ENCODE results near the gene FBXW7.

Gene FBXW7, protein sequence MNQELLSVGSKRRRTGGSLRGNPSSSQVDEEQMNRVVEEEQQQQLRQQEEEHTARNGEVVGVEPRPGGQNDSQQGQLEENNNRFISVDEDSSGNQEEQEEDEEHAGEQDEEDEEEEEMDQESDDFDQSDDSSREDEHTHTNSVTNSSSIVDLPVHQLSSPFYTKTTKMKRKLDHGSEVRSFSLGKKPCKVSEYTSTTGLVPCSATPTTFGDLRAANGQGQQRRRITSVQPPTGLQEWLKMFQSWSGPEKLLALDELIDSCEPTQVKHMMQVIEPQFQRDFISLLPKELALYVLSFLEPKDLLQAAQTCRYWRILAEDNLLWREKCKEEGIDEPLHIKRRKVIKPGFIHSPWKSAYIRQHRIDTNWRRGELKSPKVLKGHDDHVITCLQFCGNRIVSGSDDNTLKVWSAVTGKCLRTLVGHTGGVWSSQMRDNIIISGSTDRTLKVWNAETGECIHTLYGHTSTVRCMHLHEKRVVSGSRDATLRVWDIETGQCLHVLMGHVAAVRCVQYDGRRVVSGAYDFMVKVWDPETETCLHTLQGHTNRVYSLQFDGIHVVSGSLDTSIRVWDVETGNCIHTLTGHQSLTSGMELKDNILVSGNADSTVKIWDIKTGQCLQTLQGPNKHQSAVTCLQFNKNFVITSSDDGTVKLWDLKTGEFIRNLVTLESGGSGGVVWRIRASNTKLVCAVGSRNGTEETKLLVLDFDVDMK

DNA sequence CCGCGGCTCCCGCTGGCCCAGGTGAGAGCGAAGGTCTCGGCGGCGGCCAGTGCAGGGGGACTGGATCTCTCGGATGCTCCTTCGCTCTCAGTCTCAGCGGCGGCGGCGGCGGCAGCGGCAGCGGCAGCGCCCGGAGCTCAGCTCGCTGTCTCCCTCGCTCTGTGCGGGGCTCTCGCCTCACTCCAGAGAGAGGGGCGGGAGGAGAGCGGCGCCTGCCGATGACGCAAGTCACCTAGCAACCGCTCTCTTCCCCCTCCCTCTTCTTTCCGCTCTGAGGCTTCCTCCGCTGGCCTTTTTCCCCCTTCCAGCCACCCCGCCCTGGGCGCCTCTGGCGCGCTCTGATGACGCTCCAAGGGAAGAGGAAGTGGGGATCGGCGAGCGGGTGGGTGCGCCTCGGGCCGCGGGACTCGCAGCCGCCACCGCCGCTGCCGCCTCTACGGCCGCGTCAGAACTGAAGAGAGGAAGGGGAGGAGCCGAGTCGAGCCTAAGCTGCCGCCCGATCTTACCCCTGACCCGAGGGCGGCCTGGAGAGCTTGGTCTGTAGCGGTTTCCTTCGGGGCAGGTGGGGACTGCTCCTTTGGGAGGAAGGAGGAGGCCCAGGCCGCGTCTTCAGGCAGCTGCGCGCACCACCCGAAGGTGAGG, at the start of gene FBXW7:
Gene FBXW7 (minus strand): TSS at position 190 of the 642 bp plus-strand sequence. CDS start 124,289 bp downstream, outside the sequence.
- in situ Hi-C loops (cut with MboI; ENCODE audit: low sequenced_read_pairs): no loop called here

DNA sequence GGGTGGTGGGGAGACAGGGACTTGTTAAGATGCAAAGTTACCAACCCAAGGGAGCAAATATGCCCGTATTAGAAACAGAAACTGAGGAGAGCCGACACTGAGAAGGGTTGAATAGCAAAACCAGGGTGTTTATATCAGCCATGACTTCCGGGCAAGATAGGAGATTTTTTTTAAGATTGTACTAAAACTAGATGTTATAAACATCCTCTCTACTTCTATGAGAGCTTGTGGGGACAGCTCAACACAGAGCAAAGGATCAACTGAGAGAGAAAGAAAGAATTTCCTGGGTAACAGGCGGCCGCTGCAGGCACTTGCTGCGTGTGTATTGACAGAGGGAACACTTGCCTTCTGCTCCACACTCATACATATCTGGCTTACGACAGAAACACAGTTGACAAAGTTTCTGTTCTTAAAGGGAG, 49.1 kb upstream of the FBXW7 start:
- in situ Hi-C loops (cut with MboI; ENCODE audit: low sequenced_read_pairs): no loop called here

DNA sequence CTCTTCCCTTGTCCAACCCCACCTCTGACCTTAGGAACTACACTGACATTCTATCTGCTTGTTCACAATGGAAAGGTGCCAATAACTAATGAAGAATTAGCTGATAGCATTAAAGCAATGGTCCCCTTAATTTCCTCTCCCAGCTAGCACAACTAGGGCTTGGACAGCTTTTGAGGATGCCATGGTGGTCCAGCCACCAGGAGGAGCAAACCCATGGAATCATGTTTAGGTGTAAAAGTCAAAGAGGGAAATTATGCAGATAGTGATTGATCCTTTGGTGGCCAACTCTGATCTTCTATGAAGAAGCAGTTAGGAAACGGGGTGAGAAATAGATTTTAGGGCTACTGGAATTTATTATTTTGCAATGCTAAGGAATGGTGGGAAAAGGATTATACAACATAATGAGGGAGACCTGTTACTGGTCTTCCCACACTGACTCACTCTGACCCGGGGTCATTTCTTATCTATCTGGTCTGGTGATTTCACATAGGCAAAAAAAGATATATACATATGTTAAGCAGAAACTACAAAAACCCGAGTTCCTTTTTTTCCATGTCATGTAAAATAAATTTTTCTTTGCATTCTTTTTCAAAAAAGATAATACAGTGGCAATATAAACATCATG, 45.8 kb upstream of the FBXW7 start:
- in situ Hi-C loops (cut with MboI; ENCODE audit: low sequenced_read_pairs): no loop called here

DNA sequence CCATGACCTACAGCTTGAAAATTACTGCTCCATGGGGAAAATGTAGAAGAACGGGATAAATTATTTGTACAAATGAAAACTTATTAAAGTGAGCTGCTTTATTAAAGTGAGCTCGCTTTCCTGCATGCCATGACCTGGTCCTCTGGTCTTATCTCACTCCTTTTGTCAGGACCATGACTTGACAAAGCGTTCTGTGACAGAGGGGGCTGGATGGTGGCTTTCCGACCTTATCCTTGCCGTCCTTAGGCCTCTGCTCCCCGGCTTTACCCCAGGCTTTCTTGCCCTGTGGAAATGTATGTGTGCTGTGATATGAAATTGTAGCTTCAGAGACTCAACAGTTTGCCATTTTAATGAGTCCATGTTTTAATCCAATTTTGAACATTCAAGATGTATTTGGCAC, 44.0 kb upstream of the FBXW7 start:
- in situ Hi-C loops (cut with MboI; ENCODE audit: low sequenced_read_pairs): no loop called here

DNA sequence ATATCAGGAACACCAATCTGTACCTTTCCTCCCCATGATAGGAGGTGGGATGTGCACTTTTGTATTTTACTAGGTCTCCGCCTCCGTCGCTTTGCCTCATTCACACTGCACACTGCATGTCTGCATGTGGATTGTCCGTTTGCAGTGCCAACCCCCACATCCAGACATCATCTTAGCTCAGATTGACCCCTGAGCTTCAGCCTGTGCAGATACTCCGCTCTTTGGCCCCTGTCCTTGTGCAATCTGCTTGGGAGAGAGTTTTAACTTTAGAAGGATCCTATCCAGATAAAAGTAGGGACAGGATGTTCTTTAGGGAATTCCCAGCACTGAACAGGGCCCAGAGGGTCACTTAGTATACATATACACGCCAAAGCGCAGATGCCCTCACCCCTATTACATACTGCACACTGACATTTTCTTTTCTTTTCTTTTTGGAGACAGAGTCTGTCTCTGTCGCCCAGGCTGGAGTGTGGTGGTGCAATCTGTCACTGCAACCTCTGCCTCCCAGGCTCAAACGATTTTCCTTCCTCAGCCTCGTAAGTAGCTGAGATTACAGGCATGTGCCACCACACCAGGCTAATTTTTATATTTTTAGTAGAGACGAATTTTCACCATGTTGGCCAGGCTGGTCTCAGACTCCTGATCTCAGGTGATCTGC, 43.3 kb upstream of the FBXW7 start:
- in situ Hi-C loops (cut with MboI; ENCODE audit: low sequenced_read_pairs): no loop called here

DNA sequence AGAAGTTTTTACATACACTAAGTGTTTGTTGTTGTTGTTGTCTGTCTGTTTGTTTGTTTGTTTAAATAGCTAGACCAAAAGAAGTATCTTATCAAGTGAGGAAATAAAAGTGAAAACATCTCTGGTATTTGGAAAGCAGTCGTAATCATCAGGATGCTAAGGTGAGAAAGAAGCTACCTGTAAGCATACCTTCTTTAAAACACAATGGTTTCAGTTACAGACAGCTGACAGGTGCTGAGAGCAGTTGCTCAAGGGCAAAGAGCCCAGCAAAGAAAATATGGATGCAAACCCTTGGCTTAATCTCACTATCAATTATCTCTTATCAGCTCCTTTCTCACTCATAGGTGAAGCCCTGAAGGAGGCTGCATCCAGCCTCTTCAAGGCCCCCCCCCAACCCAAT, 42.8 kb upstream of the FBXW7 start:
- in situ Hi-C loops (cut with MboI; ENCODE audit: low sequenced_read_pairs): no loop called here

DNA sequence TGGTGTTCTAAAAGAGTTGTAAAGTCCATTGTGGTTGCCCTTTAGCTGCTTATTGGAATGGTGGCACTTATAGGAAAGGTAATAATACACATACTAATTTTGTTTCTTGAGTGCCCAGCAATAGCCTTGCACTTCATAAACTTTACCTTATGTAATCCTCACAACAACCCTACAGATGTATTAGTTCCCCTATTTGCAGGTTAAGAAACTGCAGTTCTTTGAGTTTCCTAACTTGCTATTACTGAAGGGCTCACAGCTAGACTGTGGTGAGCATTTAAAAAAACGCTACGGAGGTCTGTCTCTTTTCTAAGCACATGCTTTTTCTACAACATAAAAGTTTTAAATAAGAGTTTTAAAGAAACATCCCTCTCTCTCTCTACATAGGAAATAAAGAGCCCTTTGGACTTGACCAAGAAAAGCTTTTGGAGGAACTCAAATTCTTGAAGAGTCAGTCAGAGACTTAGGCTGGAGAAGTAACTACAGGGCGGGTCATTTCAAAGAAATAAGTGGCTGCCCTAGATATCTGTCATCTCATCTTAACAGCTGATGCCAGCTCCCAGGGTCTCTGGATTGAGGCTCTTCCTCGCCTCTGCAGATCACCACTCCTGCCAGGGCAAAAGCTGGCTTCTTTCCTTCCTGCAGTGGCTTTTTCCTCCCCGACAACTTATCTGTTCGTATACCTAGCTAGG, 42.0 kb upstream of the FBXW7 start:
- in situ Hi-C loops (cut with MboI; ENCODE audit: low sequenced_read_pairs): no loop called here

DNA sequence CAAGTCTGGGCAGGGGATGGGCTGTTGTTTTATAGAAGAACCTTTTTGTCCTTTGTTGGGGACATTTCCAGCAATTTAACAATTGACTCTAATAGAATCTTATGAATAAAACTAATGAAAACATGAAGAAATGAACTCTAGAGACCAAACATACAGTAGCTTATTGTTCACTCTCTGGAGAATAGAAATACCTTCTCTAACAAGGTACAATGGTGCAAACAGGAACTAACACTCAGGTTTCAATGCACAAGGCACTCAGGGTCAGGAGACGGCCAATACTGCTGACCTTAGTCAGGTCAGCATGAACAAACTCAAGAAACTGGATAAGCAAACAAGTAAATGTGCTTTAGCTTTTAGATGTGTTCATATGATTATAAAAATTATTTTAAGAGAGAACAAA, 39.6 kb upstream of the FBXW7 start:
- in situ Hi-C loops (cut with MboI; ENCODE audit: low sequenced_read_pairs): no loop called here

DNA sequence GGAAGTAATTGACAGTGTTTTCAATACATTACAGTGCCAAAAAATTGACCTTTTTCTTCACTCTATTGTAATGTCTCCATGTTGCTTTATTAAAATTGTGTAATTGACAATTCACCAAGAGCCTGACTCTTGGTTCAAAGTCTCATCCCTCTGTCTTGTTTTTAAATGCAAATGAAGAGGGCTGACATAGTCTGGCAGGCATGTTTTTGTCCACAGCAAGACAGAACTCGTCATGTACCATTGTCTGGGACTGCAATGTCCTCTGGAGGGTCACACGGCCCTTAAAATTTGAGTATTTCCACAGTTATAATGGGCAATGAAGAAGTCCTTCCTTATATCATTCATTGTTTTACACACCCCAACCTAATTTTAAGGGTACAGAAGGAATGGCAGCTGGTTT, 38.0 kb upstream of the FBXW7 start:
- in situ Hi-C loops (cut with MboI; ENCODE audit: low sequenced_read_pairs): no loop called here

DNA sequence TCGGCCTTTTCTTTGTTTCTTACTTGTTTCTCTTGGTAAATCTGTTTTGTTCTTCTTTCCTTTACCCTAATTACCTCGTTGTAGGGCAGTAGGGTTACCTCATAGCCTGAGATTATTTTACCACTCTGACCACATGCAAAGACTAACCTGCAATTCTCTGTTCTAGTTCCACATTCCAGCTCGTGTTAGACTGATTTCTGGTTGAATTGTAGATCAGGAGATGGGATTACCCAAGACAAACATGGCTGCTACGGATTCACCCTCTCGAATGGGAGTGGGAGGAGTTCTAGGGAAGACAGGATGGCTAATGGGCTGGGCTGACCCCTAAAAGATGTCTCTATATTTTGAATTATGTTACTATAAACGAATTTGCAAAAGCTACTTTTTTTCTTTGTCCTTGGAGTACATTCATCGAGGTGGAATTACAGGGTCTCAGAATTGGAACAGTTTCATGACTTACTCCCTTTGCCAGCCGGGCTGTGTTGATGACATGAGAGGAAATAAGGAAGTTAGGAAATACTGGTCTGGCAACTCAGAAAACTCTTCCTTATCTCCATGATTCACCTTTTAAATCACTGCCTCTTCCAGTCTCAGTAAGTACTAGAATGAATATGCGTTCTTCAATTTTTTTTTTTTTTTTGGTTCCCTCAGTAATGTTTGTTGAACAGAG, 36.7 kb upstream of the FBXW7 start:
- in situ Hi-C loops (cut with MboI; ENCODE audit: low sequenced_read_pairs): no loop called here

DNA sequence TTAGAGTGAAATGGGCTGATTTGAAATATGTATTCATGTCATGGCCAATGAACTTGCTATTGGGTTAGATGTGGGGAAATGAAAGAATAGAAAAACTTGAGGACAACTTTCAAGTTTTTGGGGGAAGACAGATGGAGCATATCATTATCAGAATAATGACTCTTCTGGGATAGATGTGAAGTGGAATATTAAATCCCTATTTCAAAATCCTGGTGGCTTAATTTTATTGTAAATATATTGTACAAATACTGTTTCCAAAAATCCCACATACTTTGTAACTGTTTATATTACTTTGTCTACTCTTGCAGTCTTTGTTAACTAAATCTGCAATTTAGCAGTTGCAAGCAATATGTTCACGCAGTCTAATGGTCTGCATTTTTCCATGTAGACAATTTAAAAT, 35.9 kb upstream of the FBXW7 start:
- in situ Hi-C loops (cut with MboI; ENCODE audit: low sequenced_read_pairs): no loop called here

DNA sequence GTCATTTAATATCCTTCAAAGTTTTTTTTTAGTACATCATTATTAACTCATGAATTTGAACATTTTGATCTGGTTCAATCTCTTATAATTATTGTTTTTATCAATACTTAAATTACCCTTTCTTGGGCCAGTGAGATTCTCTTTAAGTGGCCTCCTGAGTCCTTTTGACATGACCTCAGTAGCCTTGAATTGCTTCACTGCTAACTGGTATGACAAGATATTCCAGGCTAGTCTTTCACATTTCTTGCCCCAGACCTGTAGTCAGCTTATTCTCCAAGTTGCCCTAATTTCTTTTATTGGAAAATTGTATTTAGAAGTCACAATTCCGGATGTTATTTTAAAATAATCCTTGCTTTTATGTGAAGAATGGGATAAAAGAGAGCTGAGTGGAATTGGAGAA, 35.4 kb upstream of the FBXW7 start:
- in situ Hi-C loops (cut with MboI; ENCODE audit: low sequenced_read_pairs): no loop called here

DNA sequence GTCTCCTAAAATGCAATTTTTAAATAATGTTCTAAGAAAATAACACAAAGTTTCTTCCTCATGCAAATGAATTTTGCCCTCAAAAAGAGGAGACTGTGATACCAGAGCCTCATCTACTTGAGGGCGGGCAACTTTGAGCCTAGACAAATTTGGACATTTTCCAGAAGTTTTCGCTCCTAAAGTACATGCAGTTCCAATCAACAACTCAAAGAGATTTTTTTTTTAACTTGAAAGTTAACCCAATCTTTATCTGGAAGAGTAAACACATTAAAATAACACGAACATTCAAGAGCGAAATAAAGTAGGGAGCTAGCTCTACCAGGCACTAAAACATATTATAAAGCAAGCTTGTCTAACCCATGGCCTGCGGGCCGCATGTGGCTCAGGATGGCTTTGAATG, 29.4 kb upstream of the FBXW7 start:
- in situ Hi-C loops (cut with MboI; ENCODE audit: low sequenced_read_pairs): no loop called here

DNA sequence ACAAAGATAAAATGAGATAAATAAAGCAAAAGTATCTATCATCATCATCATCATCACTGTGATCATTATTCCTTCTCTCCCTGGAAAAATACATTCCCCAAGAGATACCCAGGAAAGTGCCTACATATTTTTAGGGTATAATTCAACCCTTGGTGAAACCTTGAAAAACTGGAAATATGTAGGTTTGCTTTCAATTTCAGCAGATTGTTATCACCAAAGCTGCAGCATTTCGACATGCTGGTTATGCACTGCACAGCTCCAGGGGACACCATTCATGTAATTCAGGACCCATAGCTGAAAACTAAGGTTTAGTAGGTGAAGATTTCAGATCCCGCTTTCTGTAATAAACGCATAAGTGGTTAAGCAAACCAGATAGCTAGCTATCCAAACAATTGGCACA, 28.4 kb upstream of the FBXW7 start:
- in situ Hi-C loops (cut with MboI; ENCODE audit: low sequenced_read_pairs): no loop called here

DNA sequence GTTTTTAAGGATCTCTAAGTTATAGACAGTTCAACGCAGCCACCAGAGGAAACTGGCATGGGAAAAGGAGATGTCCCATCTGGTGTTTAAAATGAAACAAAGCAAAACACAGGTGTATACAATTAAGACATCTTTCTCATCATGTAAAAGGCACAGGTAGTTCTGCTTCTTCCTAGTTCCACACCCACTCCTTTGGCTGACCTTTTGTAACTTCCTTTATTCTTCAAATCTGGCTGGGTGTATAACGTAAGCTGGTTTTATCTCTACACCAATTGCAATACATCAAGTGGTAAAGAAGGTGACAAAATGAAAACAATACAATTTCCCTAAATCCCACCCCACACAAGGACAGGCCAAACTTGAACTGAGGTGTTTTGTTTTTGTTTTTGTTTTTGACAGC, 27.3 kb upstream of the FBXW7 start:
- in situ Hi-C loops (cut with MboI; ENCODE audit: low sequenced_read_pairs): no loop called here

DNA sequence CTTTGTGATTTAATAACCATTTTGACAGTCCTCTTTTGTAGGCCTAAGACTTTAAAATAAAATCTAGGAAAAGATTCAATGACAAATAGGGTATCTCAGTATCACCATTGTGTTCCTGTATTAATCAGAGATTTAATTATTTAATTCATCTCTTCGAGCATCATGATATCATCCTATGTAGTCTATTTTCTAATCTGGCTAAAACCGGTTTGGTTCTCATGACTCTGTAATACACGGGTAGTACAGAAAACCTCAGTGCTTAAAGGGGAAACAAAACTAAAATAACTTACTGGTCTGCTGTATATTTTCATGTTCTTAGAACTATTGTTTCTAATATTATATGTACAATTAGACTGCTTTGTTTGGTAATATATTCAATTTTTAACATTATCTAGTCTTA, 23.7 kb upstream of the FBXW7 start:
- in situ Hi-C loops (cut with MboI; ENCODE audit: low sequenced_read_pairs): no loop called here

DNA sequence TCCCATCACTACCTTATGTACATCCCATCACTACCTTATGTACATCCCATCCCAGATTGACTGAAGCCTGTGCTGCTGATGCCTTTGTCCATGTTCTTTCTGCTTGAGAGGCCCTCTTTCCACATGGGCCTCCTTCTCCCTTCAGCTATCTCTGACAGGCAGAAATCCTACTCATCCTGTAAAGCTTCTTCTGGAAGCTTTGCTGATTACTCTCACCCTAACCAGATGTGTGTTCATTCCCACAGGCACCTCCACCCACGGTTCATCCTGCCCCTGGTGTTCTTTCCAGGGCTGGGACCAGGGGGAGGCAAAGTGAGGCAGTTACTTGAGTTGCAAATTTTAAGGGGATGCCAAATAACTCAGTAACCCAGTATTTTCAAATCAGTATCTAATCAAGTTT, 22.5 kb upstream of the FBXW7 start:
- in situ Hi-C loops (cut with MboI; ENCODE audit: low sequenced_read_pairs): no loop called here

DNA sequence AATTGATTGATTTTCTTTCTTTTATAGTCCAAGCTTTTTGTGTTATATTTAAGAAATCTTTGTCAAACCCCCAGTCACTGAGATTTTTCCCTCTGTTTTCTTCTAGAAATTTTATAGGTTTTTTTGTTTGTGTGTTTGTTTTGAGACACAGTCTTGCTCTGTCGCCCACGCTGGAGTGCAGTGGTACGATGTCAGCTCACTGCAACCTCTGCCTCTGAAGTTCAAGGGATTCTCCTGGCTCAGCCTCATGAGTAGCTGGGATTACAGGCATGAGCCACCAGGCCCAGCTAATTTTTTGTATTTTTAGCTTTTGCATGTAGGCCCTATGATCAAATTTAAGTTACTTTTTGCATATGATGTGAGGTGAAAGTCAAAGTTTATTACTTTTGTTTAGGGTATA, 20.9 kb upstream of the FBXW7 start:
- in situ Hi-C loops (cut with MboI; ENCODE audit: low sequenced_read_pairs): no loop called here

DNA sequence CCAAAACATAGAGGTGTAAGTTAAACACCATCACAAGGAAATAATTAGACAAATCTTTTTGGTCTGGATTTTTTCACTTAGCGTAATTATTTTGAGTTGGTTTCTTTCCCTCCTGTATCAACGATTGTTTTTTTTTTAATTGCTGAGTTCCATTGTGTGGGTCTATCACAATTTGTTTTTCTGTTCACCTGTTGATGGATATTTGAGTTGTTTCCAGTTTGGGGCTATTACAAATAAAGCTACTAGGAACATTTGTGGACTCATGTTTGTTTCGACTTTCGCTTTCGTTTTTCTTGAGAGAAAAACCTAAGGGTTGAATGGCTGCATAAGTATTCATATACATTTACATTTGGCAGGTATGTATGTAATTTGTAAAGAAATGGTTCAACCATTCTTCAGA, 20.4 kb upstream of the FBXW7 start:
- in situ Hi-C loops (cut with MboI; ENCODE audit: low sequenced_read_pairs): no loop called here

DNA sequence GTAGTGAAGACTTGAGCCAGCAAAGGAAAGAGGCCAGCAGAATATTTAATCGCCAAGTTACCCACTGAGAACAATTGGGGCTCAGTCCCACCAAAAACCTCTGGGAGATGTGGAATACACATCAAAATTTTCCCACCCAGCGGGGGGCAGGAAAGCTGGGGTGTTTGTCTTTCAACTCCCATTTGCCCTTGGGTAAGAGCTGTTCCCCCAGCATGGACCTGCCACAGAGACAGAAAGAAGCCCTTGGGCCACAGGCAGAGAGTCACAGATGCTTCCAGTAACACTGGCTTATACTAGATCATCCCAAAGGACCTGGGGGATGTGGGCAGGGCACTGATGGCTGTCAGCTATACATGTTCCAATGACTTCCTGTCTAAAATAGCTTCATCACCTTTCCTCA, 18.9 kb upstream of the FBXW7 start:
- in situ Hi-C loops (cut with MboI; ENCODE audit: low sequenced_read_pairs): no loop called here

Data from hTERT RPE-1 (cell line).